ENCODE measurements around the gene TMEM117. TPM values are rescaled to one million over a fixed set of nuclear protein-coding genes. Genes with fewer than 3 reads are reported as not detected.
"Not testable (repeated sequence)": the region's sequence is repeated elsewhere in the genome, so short reads cannot be mapped to it uniquely, and the experiment has no call there.

The TMEM117 gene
- total RNA-seq, 1 donor from 2014 or later, result not detected

- no peaks in the 10 kb centered on the region for H3K4me1 Mint-ChIP-seq (ENCODE audit: low read depth, unreplicated experiment)
- no peak for DNase-seq
Observed at GRCh38 chr12:43836475-43836989, 651 bp downstream of the TMEM117 start.

GRCh38 chr12:43840338-43840737 is 4.5 kb downstream of the TMEM117 start:
- H3K27me3 Mint-ChIP-seq (ENCODE audit: unreplicated experiment), result peaks cover 2% of the 10 kb centered on the region
- no peak for TF ChIP-seq CTCF (IDR thresholded peaks at IDR 0.05; ENCODE audit: partially characterized antibody, unreplicated experiment)
- no peak for DNase-seq
- peaks cover under 1% of the 10 kb centered on the region for H3K9me3 Mint-ChIP-seq (ENCODE audit: unreplicated experiment)
- H3K4me3 Mint-ChIP-seq (ENCODE audit: unreplicated experiment), result no peak overlapping the region
- no peaks in the 10 kb centered on the region for H3K4me1 Mint-ChIP-seq (ENCODE audit: low read depth, unreplicated experiment)
- no peak overlapping the region for H3K27ac Mint-ChIP-seq (ENCODE audit: unreplicated experiment)
- H3K36me3 Mint-ChIP-seq (ENCODE audit: unreplicated experiment), result no peaks in the 10 kb centered on the region

More at GRCh38 chr12:43836475-43836989, 651 bp downstream of the TMEM117 start:
- Mint-ChIP-seq H3K9me3 (ENCODE audit: unreplicated experiment) (peaks cover 2% of the 10 kb centered on the region), H3K36me3 (ENCODE audit: unreplicated experiment) (no peaks in the 10 kb centered on the region), H3K4me3 (ENCODE audit: unreplicated experiment) (peak overlapping the region; percentile 75), H3K27me3 (ENCODE audit: unreplicated experiment) (peaks cover 6% of the 10 kb centered on the region), H3K27ac (ENCODE audit: unreplicated experiment) (no peak overlapping the region)
- no peak for TF ChIP-seq CTCF (IDR thresholded peaks at IDR 0.05; ENCODE audit: partially characterized antibody, unreplicated experiment)

- TF ChIP-seq CTCF (IDR thresholded peaks at IDR 0.05; ENCODE audit: partially characterized antibody, unreplicated experiment), result no peak
- Mint-ChIP-seq H3K36me3 (ENCODE audit: unreplicated experiment) (no peaks in the 10 kb centered on the region), H3K4me3 (ENCODE audit: unreplicated experiment) (no peak overlapping the region)
Observed at GRCh38 chr12:43841253-43841652, 5.4 kb downstream of the TMEM117 start.

GRCh38 chr12:43842259-43842658 is 6.4 kb downstream of the TMEM117 start:
- Mint-ChIP-seq H3K27ac (ENCODE audit: unreplicated experiment) (no peak overlapping the region), H3K4me1 (ENCODE audit: low read depth, unreplicated experiment) (no peaks in the 10 kb centered on the region), H3K9me3 (ENCODE audit: unreplicated experiment) (no peaks in the 10 kb centered on the region), H3K36me3 (ENCODE audit: unreplicated experiment) (no peaks in the 10 kb centered on the region), H3K27me3 (ENCODE audit: unreplicated experiment) (no peaks in the 10 kb centered on the region), H3K4me3 (ENCODE audit: unreplicated experiment) (no peak overlapping the region)
- no peak for TF ChIP-seq CTCF (IDR thresholded peaks at IDR 0.05; ENCODE audit: partially characterized antibody, unreplicated experiment)
- DNase-seq, result no peak

More at GRCh38 chr12:43841253-43841652, 5.4 kb downstream of the TMEM117 start:
- Mint-ChIP-seq H3K27me3 (ENCODE audit: unreplicated experiment) (no peaks in the 10 kb centered on the region), H3K4me1 (ENCODE audit: low read depth, unreplicated experiment) (no peaks in the 10 kb centered on the region), H3K9me3 (ENCODE audit: unreplicated experiment) (no peaks in the 10 kb centered on the region), H3K27ac (ENCODE audit: unreplicated experiment) (no peak overlapping the region)
- DNase-seq, result no peak

GRCh38 chr12:43847425-43848225 is 11.7 kb downstream of the TMEM117 start:
- not testable (repeated sequence) for H3K4me3 Mint-ChIP-seq (ENCODE audit: unreplicated experiment); H3K27ac Mint-ChIP-seq (ENCODE audit: unreplicated experiment); H3K27me3 Mint-ChIP-seq (ENCODE audit: unreplicated experiment); H3K4me1 Mint-ChIP-seq (ENCODE audit: low read depth, unreplicated experiment); DNase-seq; H3K36me3 Mint-ChIP-seq (ENCODE audit: unreplicated experiment); H3K9me3 Mint-ChIP-seq (ENCODE audit: unreplicated experiment)

All from glutamatergic neuron (in vitro differentiated cells).